SKM-1 (cell line): Measurements from ENCODE around the gene CRYZL1.

Experiments
- DNase-seq: peaks from one replicate; lab custom pipeline; 2025; ENCODE audit not compliant: unreplicated experiment; lab: John Stamatoyannopoulos, UW

CRYZL1 gene

DNA sequence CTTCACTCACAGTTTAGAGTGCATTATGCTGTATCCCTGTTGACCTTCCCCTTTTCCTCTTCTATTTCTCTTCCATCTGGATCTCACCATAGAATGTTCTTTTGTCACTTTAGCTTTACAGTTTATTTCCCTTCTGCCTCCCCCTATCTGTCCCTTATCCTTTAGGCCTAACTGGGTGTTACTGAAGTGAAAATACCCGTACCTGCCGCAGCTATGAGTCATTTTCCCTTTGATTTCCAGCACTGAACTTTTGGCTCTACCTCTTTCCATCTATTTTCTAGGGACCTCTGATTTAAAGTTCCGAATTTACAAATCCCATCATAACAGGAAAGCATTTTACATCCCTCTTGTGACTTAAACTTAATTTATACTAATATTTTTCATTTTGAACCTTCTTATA is 20.5 kb upstream of the CRYZL1 start:
- DNase-seq = no peak

DNA sequence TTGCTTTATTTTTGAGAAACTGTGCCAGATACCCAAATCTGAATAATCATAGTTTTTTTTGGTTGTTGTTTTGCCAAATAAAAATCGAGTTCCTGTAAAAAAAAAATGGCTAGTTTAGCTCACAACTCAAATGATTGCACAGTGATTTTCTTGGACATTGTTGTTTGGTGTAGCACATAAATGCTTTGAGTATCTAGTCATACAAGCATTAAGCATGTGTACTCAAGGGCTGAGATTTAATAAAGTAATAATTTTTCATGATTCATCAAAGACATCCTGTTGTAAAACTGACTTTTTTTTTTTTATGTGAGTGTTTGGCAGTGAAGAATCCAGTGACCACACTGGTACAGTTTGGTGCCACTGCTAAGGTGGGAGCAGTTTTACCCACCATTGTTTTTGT is 19.6 kb upstream of the CRYZL1 start:
- no peak for DNase-seq

DNA sequence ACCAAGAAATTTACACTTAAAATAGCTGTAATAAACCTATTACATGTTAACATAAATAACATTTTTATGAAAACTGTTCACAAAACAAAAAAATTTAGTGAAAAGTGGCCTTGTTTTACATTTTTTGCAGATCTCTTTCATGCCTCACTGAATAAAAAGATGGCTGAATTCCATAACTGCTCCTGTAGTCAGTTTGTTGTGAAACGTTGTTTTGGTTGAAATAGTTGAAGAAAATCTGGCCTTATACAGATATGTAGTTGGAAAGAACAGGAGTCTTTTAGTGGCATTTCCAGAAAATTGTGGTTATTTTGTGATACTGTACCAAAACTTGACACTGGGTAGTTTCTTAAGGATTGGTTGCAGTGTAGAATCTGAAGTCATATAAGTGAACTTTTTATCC is 18.9 kb upstream of the CRYZL1 start:
- DNase-seq = no peak

DNA sequence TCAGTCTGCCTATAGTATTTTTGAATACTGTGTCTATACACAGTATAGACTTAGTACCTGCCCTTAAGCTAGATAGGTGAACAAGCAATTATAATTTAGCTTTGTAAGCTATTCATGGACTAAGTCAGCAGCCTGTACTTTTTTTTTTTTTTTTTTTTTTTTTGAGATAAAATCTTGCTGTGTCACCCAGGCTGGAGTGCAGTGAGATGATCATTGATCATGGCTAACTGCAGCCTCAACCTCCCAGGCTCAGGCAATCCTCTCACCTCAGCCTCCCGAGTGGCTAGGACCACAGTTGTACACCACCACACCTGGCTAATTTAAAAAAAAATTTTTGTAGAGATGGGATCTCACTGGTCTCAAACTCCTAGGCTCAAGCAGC is 18.0 kb upstream of the CRYZL1 start:
- DNase-seq = no peak

DNA sequence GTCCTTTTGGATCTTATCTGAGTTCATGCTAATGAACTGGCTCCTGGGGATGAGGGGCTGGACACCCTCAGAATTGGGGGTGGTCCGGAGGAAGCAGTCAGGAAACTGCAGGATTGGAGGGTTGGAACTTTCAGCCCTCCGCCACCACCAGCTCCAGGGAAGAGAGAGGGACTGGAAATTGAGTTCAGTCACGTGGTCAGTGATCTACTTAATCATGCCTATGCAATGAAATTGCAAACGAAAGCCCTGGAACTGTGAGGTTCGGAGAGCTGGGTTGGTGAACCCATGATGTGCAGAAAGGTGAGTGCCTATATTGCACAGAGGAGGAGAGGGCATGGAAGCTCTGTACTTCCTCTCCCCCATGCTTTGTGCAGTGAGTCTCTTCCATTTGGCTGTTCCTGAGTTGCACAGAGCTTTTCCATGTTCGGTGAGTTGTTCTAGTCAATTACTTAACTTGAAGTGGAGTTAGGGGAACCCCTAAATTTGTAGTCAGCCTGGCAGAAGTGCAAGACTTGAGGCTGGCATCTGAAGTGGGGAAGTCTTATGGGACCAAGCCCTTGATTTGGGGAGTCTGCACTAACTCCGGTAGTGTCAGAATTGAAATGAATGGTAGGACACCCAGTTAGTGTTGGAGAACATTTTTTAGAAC is 17.5 kb upstream of the CRYZL1 start:
- no peak for DNase-seq

DNA sequence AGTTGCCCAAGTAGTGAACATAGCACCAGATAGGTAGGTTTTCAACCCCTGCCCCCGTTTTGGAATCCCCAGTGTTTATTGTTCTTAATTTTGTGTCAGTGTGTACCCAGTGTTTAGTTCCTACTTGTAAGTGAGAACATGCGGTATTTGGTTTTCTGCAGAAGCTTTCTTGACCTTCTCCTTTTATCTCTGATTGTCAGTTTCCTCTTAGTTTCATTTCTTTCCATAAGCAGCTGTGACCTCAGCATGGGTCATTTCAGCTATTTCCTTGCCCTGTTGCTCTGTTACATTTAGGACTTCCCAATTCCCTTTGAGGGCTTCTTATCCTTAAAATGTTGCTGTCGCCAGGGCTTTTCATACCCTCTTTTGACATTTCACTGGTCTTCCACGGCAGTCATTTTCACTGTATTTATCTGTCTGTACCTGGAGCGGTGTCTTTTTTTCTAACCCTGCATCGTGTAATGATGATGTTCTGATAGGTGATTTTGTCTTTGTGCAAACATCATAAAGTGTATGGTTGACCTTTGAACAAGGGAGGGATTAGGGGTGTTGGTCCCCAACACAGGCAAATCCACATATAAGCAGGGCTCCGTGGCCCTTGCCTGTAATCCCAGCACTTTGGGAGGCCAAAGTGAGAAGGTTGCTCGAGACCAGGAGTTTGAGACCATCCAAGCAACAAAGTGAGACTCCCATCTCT is 15.7 kb upstream of the CRYZL1 start:
- DNase-seq = peak; percentile 35

DNA sequence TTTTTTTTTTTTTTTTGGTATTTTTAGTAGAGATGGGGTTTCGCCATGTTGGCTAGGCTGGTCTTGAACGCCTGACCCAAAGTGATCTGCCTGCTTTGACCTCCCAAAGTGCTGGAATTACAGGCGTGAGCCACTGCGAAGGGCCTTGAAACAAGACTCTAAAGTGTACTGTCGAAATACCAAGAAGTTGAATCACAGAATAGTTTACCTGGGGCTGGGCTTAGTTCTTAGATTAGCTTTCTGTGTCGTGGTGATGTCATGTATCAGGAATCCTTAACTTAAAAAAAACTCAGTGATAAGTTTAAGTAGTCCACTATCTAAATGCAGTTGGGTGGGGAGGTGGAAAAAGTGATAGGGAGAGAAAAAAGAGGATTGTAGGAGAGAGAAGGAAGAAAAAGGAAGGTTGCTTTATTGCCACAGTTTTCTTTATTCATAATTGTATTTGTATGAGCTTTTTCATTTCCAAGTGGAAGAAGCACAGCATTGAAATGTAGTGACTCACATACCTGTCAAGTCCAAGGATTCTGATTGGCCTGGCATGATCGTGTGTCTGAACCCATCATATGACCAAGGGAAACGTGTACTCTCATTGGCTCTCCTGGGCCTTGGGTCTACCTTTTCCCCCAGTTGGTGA is 14.2 kb upstream of the CRYZL1 start:
- DNase-seq = no peak

DNA sequence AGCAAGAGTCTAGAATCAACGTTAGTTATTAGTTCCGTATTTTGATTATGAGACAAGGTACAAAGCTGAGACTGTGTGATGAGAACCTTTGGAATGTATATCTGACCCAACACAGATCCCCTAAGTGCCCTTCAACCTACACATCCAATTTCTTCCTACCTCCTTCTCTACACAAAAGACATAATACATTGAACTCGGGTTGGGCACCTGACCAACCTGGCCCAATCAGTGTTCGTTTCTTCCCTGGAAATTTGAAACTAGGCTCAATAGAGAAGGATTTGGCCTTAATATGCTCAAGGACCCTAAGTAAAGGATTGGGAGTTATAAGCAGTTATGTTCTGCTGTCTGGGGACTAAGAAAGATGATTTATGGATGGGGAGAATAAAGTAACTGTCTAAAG is 12.9 kb upstream of the CRYZL1 start:
- DNase-seq = no peak

DNA sequence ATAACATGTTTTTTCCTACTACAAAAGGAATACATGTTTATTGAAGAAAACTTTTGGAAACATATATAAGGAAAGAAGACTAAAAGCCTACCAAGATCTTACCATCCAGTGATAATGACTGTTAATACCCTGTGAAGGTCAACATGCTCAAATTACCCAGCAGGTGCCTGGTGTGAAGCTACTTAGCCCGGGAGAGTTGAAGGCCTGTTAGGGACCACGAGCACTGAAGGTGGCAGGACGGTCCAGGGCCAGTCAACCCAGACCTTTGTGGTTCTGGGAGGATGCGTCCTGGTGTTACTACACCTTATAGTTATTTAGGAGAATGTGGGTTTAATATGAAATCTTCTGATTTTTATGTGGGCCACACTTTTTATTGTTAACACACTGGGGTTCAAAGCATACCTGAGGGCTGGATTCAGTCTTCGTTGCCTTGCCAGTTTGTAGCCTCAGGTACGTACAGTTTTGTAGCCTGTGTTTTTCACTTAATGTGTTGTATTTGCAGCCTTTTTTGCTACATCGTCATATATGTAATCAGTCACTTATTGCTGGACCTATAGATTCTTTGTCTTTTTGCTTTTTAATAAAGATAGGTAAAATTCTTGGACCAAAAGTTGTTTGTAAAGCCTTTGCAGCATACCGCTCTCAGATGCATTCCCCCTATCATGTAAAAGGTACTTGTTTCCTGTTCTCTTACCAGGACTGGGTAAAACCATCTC is 10.6 kb upstream of the CRYZL1 start:
- DNase-seq = no peak

DNA sequence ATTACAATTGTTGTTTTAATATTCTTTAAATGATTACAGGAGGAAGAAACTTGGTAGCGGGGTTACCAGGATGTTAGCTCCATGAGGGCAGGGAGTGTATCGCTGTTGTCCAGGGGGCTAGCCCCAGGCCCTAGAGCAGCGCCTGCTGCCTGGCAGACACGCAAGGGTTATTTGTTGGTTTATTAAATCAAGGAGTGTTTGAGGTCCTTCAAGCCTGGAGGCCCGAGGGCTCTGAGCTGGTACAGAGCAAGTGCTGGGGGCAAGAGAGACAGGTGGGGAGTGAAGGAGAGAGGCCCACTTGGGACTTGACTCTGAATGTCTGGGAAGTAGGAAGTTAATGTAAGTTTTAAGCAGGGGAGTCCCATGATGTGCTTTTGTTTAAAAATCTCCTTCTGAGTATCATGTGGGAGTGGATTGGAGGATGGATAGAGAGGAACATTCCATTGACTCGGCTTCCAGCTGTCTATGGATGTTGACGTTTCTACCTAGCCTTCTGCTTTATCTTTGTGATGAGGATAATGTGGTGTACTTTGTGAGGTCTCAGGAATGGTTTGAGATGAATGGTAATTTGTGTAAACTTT is 9.5 kb upstream of the CRYZL1 start:
- no peak for DNase-seq

DNA sequence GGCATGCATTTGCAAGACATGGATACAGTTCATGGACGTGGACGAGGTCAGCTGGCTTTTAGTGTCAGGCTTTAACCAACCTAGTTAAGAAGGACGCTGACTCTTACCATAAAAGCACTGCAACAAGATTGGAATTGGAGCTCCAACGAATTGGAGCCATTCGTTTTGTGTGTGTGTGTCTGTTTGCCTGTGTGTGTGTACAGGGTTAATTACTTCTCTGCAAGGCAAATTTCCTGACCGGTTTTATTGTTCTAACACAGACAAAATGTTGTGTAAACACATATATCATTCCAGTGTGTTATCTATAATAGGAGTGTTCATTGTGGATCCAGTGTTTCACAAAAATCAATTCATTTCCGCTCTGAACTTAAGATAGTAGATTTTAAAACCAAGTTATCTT is 8.7 kb upstream of the CRYZL1 start:
- no peak for DNase-seq

DNA sequence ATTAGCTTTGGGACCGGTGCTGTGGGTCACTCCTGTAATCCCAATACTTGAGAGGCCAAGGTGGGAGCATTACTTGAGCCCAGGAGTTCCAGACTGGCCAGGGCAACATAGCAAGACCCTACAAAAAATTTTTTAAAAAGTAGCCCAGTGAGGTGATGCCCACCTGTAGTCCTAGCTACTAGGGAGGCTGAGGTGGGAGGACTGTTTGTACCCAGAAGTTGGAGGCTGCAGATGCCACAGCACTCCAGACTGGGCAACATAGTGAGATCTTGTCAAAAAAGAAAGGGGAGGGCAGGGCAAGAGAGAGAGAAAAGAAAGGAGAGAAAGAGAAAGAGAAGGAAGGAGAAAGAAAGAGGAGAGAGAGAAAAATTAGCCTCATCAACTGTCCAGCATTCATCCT is 7.0 kb upstream of the CRYZL1 start:
- DNase-seq = no peak

DNA sequence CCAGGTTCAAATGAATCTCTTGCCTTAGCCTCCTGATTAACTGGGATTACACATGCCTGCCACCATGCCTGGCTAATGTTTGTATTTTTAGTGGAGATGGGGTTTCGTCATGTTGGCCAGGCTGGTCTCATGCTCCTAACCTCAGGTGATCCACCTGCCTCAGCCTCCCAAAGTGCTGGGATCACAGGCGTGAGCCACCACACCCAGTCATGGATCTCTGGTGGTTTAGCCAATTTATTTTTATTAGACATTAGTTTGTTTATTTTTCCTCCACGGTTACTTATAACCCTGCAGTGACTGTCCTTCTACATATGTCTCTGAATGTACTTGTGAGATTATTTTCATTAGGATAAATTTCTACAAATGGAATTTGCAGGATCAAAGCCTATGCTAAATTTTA is 6.0 kb upstream of the CRYZL1 start:
- no peak for DNase-seq

DNA sequence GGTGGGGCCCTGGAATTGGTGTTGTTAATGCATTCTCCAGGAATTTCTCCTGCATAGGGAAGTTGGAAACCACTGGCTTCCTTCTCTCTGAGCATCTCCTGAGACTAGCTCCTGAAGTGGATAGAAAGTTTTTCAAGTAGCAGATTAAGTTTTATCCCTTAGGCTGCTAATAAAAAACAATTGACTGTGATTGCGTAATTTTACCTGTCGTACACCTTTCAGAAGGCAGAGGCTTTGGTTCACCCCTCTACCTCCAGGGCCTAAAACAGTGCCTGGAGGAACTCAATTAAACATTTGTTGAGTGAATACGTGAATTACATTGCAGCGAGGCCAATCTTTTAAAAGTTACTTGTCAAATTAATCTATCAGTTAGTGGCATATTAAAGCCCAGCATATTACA is 4.2 kb upstream of the CRYZL1 start:
- no peak for DNase-seq

DNA sequence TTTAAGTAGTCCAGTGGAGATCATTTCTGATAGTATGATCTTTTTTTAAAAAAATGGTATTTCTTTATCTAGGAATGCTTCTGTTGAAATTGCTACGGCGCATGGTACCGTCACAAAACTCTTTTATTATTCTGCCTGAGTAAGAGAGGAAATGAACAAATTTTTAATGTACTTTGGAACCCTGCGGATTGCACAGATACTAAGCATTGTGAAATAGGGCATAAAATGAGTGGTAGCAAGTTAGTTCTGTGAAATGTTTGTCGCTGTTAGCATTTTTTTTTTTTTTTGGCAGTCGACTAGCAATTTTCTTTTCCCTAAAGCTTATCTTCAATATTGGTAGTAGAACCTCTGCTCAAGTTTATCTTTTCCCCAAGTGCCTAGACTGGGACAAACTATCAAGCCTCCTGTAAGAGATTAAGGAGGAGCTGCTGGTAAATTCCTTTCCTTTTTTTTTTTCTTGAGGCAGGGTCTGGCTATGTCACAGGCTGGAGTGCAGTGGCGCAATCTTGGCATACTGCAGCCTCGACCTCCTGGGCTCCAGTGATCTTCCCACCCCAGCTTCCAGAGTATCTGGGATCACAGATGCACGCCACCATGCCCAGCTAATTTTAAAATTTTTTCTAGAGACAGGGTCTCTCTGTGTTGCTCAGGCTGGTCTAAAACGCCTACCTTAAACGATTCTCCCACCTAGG is 3.0 kb upstream of the CRYZL1 start:
- DNase-seq = no peak

DNA sequence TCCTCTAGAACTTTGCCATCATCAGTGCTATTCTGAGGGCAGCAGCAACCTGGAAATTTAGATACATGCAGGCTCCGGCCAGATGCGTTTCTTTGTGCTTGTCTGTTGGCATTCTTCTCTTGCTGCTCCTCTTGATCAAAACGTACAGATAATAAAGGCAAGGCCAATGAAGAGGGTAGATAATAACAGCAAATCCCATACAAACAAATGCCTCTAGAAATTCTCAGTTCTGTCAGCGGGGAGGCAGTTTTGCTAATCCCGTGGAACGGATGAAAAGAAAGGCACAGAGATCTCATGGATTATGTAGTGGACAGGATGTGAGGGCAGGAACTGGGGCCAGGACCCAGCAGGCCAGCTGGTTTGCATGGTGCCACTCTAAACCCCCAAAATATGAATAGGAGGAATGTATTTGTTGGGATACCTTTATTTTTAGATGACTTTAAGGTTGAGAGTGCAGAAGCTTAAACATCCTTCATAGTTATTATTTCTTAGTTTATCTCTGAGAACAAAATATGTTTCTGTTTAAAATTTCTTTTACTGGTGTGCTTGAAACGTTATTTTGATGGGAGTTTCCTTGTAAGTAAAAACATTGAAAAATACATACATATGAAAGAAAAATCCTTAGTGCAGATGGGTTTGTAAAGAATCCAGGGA is 2.2 kb upstream of the CRYZL1 start:
- DNase-seq = no peak

DNA sequence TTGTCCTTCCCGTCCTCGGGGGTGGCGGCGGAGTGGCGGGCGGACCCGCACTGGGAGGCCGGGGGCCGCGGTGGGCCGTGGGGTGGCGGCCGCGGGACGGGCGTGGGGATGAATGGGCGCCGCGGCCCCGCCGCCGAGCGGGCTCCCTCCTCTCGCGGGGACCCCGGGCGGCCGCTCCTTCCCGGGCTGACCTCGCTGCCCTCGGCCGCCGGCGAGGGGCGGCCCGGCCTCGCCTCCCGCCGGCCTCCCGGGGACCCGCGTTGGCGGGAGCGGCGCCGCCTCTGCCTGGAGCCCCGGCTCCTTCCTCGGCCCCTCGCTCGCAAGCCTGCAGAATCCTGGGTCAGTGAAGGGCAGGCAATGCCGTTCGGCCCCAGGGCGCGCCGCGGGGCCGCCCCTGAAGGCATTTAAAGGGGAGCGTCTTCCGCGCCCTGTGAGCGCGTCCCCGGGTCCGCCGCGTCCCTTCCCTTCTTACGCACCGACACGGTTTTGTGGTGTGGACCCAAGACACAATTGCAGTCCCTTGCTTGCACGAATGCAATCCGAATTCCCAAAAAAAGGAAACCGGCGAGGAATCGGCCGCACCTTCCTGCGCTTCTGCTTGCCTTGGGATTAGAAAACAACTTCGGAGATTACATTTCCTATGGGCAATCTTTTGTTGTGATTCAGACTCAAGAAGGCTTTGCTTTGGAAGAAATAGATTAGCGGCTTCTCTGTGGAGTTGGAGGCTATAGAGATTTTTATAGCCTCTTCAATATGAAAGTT is 1.5 kb upstream of the CRYZL1 start:
- DNase-seq = no peak

DNA sequence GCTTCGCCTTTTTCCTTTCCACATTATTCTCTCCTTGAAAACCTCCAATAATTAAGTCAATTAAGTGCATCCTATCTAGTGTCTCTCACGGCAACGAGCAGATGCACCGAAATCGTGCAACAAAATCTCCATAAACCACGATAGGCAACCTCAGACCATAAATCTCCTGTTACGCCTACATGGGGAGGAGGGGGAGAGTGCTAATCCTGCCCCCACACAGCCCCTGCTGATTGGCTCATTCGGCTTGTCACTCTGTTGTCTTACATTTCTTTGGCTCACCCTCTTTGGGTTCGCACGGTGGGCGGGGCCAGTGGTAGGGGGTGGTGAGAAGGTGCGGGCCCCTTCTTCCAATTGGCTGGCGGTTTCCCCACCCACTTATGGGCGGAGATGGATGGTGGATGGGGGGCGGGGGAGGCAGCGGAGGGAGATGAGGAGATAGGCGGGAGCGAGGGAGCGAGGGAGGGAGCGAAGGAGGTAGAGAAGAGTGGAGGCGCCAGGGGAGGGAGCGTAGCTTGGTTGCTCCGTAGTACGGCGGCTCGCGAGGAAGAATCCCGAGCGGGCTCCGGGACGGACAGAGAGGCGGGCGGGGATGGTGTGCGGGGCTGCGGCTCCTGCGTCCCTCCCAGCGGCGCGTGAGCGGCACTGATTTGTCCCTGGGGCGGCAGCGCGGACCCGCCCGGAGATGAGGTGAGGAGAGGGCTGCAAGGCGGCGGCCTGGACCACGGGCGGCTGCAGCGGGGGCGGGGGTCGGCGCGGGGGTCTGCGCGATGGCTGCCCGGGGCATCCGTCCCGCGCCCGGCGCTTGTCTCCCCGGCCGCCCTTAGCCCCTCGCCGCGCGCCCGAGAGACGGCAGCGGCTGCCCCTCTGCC is 720 bp upstream of the CRYZL1 start, which contains the start of gene ITSN1:
TSS of gene ITSN1 (plus strand) at position 475 of the 869 bp plus-strand sequence. CDS start 76,328 bp downstream, outside the sequence.
- DNase-seq = peak; percentile 97
